Measurements from ENCODE around the gene CNOT6.

- TF ChIP-seq CTCF (conservative IDR thresholded peaks at IDR 0.05) (no peak), EZH2 (IDR thresholded peaks at IDR 0.05; ENCODE audit: low read depth) (no peak)
These were observed 1.1 kb downstream of the CNOT6 start for GRCh38 chr5:180495292-180495691.
